ENCODE results near the gene AP5Z1.

GRCh38 chr7:4808565-4808964, 33.1 kb downstream of the AP5Z1 start:
- TF ChIP-seq CTCF (conservative IDR thresholded peaks at IDR 0.05) (no peak), ZFX (IDR thresholded peaks at IDR 0.05) (no peak)

Measured in C4-2B (cell line).